H4 (cell line): ENCODE measurements around the gene CRB3. TPM values are rescaled to one million over a fixed set of nuclear protein-coding genes. Genes with fewer than 3 reads are reported as not detected.

Experiments used
- DNase-seq: peaks from one replicate; pipeline ENCODE4 v3.0.0-alpha.2; 2015; ENCODE audit warnings: low spot score
- total RNA-seq: library from RNA; depleted of rRNA; stranded (reverse); fragments of >200 nt; shearing (Covaris generic); gene quantifications from 2 replicates; pipeline ENCODE4 v1.2.3, GENCODE V29; 2014

The CRB3 gene
- total RNA-seq, 1 experiment from 2014 or later: not detected

DNA sequence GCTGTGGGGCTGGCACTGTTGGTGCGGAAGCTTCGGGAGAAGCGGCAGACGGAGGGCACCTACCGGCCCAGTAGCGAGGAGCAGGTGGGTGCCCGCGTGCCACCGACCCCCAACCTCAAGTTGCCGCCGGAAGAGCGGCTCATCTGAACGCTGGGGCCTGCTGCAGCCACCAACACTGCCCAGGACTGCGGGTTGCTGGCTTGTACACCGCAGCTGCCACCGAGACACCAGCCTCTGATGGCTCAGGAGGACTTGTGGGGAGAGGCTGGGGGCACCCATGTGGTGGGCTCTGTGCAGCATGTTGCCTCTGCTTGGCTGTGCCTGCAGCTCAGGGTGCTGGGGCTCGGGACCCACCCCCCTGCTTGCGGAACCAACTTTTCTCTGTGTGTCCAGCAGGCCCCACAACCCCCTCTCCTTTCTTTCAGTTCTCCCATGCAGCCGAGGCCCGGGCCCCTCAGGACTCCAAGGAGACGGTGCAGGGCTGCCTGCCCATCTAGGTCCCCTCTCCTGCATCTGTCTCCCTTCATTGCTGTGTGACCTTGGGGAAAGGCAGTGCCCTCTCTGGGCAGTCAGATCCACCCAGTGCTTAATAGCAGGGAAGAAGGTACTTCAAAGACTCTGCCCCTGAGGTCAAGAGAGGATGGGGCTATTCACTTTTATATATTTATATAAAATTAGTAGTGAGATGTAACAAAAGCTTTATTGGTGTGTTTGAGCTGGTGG, 2.6 kb downstream of the CRB3 start:
- DNase-seq: no peak

DNA sequence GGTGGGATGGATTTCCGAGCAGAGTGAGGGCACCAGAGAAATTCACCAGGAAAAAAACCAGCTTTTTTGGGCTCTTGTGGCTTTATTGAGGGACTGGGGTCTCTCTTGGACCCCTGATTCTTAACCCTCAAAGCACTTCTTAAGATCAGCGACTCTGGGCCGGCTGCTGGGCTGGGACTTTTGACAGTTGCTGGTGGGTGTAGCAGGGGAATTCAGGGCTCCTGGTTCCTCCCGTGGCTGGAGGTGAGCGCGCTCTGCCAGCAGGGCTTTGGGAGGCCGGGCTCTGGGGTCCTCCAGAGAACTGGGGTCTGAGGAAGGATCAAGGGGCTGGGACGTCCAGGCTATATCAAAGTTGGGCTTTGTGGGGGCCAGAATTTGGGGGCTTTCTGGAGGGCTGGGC, 3.3 kb downstream of the CRB3 start:
- DNase-seq: no peak

DNA sequence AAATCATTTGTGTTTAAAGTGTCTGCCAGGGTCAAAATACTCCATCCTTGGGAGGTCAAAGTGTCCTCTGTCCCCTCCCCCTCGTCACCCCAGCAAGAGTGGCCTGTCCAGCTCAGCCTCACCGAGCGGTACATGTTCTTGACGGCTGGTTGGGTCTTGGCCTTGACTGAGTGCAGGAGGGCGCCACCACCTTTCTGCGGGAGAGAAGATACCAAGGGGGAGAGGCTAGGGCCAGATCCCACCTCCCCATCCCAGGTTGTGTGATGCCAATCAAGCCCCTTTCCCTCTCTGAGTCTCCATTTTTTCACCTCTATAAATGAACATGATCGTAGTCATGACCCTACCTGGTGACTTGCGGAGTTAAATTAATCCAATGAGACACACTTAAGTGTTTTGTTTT, 6.1 kb downstream of the CRB3 start:
- no peak for DNase-seq

DNA sequence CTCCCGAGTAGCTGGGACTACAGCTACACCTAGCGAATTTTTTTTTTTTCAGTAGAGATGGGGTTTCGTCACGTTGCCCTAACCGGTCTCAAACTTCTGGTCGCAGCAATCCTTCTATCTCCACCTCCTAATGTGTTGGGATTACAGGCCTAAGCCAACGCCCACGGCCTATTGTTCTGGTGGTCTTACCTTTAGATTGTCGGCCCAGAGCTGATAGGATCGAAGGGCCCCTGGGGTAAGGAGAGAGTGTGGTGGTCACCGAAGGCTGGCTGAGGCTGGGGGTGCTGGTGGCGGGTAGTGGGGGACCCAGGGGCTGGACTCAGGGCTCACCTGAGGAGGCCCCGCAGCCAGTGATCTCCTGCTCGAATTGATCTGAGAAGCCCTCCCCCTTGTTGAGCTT, 7.0 kb downstream of the CRB3 start:
- no peak for DNase-seq

DNA sequence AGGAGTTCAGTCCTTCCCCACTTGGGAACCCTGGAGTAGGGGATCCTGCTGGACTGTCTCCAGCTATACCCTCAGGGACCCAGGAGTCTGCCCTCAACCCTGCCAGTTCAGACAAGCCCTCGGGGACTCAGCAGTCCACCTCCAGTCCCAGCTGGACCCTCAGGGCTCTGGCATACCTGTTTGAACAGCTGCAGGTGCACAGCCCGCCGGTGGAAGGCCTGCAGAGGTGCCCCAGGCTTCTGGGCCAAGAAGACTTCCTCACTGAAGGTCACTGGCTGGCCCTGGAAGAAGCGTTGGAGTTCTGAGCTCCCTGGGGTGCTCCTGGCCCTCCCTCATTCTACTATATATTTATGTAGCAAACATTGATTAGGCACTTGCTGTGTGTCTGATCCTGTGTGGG, 8.6 kb downstream of the CRB3 start:
- no peak for DNase-seq

DNA sequence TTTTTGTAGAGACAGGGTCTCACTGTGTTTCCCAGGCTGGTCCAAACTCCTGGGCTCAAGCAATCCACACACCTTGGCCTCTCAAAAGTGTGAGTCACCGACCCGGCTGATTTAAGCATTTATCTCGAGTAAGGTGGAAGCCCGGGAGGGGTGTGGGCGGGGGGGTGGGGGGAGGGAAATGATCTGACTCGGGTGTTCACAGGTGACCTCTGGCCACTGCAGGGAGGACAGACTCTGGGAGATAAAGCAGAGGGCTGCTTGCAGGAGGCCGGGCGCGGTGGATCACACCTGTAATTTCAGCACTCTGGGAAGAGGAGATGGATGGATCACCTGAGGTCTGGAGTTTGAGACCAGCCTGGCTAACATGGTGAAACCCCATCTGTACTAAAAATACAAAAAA, 9.6 kb downstream of the CRB3 start:
- DNase-seq: no peak

DNA sequence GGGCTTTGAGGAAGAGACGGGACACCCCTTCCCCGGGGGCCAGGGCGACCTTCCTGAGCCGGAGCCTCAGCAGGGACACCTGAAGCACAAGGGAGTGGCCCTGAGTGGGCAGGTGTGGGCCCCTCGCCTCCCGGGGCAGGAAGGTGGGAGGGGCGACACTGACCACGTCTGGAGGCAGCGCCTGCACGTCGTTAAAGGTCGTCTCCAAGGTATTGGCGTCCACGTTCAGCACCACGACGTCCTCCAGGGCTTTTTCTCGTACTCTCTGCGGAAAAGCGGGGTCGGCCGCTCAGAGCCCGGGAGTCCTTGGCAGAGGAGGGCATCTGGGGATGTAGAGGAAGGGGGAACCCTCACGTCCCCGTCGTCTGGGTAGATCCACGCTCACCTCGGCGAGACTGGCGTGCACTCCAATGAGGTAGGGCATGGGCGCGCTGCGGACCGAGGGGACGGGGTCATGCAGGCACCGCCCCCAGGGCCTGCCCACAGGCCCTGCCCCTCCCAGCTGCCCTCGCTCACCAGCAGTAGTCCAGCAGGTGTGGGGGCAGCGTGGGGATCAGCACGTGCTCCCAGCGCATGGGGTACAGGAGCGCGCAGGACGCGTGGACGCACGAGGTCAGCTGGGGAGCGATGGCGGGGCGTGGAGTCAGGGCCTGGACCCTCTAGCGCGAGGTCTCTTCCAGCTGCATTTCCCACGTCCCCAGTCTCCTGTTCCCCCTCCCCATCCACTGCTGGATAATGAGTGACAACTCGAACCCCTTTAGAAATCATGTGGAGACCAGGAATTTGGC, 11.4 kb downstream of the CRB3 start:
- no peak for DNase-seq

DNA sequence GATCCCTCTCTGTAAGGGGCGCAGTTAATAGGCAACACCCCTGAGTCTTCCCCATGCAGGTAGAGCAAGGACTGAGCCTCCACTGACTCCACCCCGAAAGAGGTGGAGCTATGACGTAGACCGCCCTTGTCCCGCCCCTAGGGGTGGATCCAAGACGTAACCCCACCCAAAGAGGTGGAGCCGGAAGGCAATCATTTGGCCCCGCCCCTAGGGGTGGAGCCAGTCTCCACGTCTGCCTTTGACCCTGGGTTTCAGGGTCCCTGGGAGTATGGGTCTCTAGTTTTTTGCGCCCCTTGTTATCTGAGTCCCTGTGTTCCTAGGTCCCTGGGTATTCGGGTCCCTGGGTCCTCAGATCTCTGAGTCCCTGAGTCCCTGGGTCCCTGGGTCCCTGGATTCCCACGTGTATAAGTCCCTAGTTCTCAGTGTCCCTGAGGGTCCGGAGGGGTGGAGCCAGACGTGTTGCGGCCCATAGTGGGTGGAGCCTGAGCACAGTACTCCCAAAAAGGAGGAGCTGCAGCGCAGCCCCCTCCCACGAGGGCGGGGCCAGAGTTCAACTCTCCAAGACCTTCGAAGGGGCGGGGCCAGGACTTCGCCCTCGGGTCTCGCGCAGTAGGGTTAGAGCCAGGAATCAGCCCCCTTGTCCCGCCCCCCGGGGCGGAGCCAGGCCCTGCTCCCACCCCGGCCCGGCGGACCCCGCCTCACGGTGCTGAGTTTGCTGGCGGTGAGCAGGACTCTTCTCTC, 12.3 kb downstream of the CRB3 start:
- DNase-seq: no peak

DNA sequence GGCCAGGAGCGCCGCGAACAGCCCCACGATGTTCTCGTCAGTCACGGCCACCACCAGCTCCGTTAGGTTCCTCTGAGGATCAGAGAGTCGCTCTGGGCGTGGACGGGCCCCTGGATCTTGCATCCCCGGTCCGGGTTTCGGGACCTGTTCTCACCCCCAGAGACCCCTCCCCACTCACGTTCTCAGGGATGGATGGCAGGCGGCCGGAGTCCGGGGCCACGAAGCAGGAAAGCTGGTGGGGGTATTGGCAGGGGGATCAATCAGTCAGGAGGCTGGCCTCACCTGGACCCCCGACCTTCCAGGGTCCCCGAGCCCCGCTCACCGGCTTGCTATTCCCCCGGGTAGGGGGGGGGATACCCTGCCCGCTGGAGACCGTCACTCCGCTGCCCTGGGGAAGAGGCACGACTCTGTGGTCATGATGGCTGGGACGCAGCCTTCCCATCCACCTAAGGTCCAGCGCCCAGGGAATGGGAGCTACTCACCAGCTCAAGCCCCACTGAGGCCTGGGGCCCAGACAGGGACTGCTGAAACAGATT, 12.9 kb downstream of the CRB3 start:
- DNase-seq: no peak

DNA sequence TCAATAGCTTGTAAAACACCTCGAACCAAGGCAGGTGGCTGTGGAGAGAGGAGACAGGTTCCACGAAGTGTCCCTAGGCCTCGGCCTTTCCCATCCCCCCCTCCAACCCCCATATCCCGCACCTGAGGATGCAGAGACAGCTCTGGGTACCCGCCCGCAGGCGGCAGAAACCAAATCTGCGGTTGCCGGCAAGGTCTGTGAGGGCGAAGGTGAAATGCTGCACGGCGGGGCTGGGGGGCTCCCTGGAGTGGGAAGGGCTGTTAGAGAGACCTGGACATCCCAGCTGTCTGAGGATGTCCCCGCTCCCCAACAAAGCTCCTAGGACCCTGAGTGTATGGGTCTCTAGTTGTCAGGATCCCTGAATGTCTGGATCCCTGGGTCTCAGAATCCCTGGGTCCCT, 14.7 kb downstream of the CRB3 start:
- no peak for DNase-seq

DNA sequence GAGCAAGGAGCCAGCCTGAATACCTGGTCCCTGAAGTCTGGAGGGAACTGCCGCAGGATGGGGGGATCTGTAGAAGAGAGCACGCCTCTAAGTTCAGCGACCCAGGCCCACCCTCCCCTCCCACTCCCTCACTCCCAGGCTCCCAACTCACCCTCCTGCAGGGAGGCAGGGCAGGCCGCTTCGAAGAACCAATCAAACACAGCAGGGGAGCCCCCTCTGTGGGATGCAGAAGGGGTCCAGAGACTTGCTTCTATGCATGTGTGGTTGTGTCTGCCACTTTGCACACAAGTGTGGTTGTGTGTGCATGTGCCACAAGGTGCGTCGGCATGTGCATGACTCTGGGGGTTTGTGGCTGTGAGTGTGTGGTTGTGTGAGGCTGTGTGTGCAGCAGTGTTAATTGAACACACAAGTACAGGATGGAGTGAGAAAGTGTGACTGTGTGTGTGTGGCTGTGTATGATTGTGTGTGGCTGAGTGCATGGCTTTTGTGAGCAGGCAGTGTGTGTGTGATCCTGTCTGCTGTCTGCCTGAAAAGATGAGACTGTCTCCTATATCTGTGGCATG, 15.8 kb downstream of the CRB3 start:
- DNase-seq: no peak

DNA sequence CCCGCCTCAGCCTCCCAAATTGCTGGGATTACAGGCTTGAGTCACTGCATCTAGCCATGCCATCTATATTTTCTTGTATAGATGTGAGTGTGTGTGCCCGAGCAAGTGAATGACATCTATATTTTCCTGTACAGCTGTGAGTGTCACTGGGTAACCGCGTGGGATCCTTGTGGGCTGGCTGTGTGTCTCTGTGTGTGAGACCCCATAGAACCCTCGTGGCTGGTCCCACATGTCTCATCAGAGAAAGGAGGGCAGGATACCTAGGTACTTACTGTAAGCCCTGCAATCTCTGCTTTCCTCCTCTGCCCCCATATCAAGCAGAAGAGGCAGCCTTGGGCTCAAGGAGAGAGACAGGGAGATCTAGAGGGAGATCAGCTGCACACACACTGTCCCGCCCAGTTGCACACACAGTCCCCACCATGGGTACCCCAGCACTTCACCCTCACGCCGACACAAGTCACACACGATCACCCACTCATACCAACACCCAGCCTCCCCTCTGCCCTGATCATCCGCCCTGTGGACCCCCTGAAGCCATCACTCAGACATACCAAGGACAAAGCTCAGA, 16.9 kb downstream of the CRB3 start:
- DNase-seq: no peak

DNA sequence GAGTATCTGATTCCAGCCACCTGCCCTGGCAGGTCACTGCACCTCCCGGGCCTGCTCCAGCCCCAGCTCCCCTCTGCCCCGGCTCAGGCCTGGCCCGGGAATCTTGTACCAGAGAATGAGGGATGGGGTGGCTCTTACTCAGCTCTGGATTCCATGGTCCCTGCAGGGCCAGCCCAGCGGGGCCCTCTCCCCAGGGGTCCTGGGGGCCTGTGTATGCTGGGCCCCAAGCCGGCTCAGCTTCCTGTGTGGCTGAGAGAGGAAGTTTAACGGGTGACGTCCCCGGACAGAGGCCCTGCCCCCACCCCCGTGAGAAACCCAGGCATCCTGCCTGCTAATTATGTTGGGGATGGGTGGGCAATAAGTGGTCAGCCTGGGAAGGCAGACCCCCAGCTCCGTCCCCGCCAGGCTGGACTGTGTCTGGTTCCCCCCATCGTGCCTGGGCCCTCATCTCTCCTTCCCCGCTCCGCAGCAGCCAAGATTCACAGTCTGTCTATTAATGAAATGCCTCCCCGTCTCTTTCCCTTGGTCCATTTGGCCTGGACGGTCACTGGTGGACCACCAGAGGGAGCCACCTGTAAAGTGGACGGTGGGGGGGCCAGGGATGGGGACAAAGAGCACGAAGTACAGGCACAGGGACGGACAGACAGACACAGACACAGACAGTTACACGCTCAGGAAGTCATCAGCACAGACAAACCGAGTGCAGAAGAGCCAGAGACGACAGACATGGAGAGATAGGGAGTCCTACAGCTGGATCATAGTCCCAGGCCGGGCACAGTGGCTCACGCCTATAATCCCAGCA, 17.7 kb downstream of the CRB3 start, which contains the start of gene DENND1C:
Gene DENND1C (minus strand): TSS at position 247 of the 802 bp plus-strand sequence. CDS start 92 bp downstream, at position 155.
- DNase-seq: no peak

DNA sequence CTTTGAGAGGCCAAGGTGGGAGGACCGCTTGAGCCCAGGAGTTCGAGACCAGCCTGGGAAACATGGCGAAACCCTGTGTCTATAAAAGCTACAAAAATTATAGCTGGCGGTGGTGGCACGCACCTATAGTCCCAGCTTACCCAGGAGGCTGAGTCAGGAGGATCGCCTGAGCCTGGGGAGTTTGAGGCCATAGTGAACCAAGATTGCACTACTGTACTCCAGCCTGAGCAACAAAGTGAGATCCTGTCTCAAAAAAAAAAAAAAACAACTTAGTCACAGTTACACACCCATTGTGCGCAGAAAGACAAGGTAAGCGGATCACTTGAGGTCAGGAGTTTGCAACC, 18.2 kb downstream of the CRB3 start:
- no peak for DNase-seq

DNA sequence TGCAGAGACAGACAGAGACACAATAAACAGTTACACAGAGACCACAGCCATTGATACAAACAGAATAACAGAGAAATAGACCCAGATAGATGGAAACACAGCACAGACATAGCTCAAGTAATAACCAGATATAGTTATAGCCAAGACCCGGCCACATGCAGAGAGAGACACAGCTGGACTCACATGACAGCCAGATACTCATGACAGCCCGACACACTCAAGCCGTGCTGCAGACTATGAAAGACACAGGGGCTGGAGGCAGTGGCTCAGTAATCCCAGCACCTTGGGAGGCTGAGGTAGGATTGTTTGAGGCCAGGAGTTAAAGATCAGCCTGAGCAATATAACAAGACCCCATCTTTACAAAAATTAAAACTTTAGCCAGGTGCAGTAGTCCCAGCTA, 19.2 kb downstream of the CRB3 start:
- DNase-seq: no peak

DNA sequence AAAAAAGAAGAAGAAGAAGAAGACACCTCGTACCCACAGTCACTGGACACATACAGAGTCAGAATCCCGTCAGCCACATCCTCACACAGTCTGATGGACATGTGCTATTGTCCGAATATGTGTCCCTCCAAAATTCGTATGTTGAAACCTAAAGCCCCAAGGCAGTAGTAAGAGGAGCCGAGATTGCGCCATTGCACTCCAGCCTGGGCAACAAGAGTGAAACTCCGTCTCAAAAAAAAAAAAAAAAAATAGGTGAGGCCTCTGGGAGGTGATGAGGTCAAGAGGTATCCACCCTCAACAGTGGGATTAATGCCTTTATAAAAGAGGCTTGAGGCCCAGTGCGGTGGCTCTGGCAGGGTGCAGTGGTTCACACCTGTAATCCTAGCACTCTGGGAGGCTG, 20.2 kb downstream of the CRB3 start:
- DNase-seq: no peak

DNA sequence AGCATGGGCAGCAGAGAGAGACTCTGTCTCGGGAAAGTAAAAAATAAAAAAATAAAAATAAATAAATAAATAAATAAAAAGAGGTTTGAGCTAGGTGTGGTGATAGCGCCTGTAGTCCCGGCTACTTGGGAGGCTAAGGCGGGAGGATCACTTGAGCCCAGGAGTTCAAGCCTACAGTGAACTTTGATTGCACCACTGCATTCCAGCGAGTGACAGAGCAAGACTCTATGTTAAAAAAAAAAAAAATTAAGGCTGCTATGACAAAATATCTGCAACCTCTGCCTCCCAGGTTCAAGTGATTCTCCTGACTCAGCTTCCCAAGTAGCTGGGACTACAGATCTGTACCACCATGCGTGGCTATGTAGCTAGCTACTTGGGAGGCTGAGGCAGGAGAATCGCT, 20.8 kb downstream of the CRB3 start:
- DNase-seq: no peak

DNA sequence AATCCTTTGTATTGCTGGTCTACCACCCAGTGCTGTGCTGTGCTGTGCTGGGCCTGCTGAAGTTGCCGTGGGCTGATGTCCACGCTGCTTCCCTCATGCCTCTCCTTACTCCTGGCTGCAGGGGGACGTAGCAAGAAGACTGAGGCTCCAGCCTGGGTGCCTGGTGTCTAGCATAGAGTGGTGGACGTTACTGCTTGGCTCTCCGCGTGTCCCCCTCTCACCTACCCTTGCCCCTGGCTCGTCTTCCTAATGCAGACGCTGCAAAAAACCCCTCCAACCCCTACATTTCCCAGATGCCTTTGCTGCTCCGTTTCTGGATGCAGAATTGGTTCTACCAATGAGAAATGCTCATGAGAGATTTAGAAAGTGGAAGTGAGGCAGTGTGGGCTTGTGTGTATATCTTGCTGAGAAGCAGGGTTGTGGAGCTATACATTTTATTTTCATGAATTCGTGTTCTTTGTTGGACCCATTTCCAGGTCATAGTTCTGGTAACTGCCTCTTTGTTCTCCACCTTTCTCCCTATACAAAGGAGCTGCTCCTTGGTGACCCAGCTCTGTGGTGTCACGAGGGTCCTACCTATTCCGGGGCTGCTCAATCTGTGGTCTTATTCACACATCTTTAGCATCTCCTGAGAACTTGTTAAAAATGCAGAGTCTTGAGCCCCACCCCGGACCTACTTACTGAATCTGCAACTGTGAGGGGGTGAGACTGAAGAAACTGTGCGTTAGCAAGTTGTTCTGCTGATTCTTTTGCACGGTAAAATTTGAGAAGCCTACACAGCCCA, 25.4 kb downstream of the CRB3 start:
- no peak for DNase-seq

DNA sequence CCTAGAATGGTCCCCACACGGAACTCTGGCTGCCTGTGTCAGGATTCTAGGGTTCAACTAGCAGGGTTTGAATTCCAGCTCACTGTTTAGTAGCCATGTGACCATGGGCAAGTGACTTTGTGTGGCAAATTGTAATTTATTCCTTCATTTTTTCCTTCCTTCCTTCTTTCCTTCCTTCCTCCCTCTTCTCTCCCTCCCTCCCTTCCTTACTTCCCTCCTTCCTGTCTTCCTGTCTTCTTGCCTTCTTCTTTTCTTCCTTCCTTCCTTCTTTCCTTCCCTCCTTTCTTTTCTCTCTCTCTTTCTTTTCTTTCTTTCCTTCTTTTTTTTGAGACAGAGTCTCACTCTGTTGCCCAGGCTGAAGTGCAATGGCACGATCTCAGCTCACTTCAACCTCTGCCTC, 26.1 kb downstream of the CRB3 start:
- no peak for DNase-seq
